GM19397 (cell line): Measurements from ENCODE around the gene SIGLEC11.

Experiments used
- ATAC-seq: cut with Tn5 transposase; IDR thresholded peaks from one replicate; pipeline ENCODE4 v1.9.1; 2021; ENCODE audit warnings: mild to moderate bottlenecking, moderate library complexity; ENCODE audit not compliant: unreplicated experiment

The SIGLEC11 gene

DNA sequence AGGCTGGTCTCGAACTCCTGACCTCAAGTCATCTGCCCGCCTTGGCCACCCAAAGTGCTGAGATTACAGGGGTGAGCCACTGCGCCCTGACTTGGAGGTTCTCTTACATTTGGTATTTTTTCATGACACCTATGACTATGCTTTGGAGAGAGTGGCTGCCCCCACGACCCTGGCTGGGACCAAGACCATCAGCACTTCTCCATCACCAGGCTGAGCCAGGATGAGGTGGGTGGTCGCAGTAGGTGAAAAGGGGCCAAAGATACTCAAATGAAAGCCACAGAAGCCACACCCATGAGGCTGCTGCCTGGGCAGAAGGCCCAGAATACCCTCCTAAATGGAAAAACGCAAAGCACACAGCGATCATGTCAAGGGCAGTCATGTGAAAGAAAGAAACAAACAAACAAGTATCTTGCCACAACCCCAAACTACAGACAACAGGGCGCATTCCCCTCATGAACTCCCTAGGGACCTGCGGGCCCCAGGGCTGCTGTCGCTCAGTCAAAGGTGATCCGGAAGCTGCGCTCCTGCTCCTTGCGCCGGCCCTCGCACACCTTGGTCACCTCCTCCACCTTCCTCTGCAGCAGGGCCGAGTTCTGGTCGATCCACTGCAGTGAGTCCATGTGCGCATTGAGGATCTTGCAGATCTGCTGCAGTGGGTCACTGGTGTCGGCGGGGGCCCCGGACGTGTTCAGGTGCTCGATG, 53.1 kb downstream of the SIGLEC11 start:
- no peak for ATAC-seq

DNA sequence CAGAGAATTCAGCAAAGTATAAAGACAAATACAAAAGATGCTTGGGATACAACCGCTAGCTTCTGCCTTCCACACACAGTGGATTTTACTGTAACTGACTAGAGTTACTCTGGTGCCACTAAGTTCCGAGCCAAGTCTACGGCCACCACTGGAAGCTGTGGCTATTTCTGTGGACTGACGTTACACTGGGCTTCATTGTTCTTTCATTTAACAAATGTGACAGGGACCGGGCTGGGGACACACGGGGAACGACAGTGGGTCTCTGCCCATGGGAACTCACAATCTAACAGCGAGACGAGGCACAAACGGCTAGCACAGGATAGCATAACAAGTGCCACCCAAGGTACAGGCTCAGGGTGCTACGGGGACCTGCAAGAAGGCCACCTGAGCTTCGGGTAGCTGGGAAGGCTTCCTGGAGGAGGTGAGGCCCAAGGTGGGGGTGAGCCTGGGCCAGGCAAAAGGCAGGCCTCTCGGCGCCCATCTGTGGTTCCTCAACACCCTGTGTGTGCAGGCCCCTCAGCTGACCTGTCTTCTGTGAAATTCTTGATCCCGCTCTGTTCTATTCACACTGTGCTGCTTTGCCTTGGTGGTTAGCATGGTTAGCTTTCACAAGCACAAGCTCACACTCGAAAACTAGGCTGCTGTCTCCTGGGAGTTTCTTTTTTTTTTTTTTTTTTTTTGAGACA, 54.0 kb downstream of the SIGLEC11 start:
- no peak for ATAC-seq

DNA sequence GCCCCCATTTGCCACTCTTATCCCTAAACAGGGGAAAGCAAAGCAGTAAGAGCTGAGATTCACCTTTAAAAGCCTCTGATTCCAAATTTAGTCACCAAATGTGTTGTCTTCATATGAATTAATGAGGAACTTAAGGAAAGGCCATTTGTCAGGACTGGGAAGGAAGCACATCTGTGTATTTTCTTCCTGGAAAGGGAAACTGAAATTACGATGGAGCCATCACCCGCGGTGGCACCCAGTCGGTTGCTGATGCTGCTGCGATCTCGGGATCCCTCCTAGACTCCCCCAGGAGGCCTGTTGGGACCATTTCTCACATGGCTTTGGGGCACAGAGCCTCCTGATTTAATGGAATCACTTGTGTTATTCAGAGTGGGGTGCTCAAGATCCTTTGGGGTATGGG, 56.8 kb downstream of the SIGLEC11 start:
- ATAC-seq = no peak
